Measurements from ENCODE around the gene LRBA.
"Not testable (repeated sequence)": the region's sequence is repeated elsewhere in the genome, so short reads cannot be mapped to it uniquely, and the experiment has no call there.

Gene LRBA

GRCh38 chr4:150974252-150974640 lies 40.8 kb downstream of the LRBA start:
- no peak for DNase-seq

- DNase-seq, result no peak
Observed at GRCh38 chr4:150973626-150974251, 41.3 kb downstream of the LRBA start.

- DNase-seq, result no peak
Observed at GRCh38 chr4:150972592-150972991, 42.5 kb downstream of the LRBA start.

- DNase-seq, result peak; percentile 5
Observed at GRCh38 chr4:150971901-150972300, 43.2 kb downstream of the LRBA start.

- no peak for DNase-seq
Observed at GRCh38 chr4:150970685-150971151, 44.4 kb downstream of the LRBA start.

- no peak for DNase-seq
Observed at GRCh38 chr4:150964754-150965153, 50.3 kb downstream of the LRBA start.

- not testable (repeated sequence) for DNase-seq
Observed at GRCh38 chr4:150963602-150964345, 51.3 kb downstream of the LRBA start.

- no peak for DNase-seq
Observed at GRCh38 chr4:150962245-150962644, 52.8 kb downstream of the LRBA start.

GRCh38 chr4:150961566-150961965 lies 53.5 kb downstream of the LRBA start:
- DNase-seq, result no peak

GRCh38 chr4:150960818-150961217 lies 54.3 kb downstream of the LRBA start:
- DNase-seq, result peak; percentile 9

GRCh38 chr4:150960079-150960478 lies 55.0 kb downstream of the LRBA start:
- peak; percentile 43 for DNase-seq

- DNase-seq, result not testable (repeated sequence)
Observed at GRCh38 chr4:150957981-150958380, 57.1 kb downstream of the LRBA start.

GRCh38 chr4:150957095-150957494 lies 58.0 kb downstream of the LRBA start:
- not testable (repeated sequence) for DNase-seq

GRCh38 chr4:150953916-150954315 lies 61.2 kb downstream of the LRBA start:
- DNase-seq, result not testable (repeated sequence)

GRCh38 chr4:150952167-150952845 lies 62.8 kb downstream of the LRBA start:
- DNase-seq, result no peak

GRCh38 chr4:150950657-150951288 lies 64.3 kb downstream of the LRBA start:
- DNase-seq, result no peak

- no peak for DNase-seq
Observed at GRCh38 chr4:150949943-150950342, 65.1 kb downstream of the LRBA start.

GRCh38 chr4:150949342-150949741 lies 65.7 kb downstream of the LRBA start:
- DNase-seq, result no peak

- DNase-seq, result no peak
Observed at GRCh38 chr4:150948710-150949109, 66.4 kb downstream of the LRBA start.

- no peak for DNase-seq
Observed at GRCh38 chr4:150948074-150948473, 67.0 kb downstream of the LRBA start.

GRCh38 chr4:150944660-150945059 lies 70.4 kb downstream of the LRBA start:
- DNase-seq, result no peak

GRCh38 chr4:150943818-150944217 lies 71.3 kb downstream of the LRBA start:
- DNase-seq, result no peak

- DNase-seq, result no peak
Observed at GRCh38 chr4:150943126-150943525, 72.0 kb downstream of the LRBA start.
